Measurements from ENCODE around the gene NCOA1. TPM values are rescaled to one million over a fixed set of nuclear protein-coding genes. Genes with fewer than 3 reads are reported as not detected.

The NCOA1 gene
- polyA plus RNA-seq, 1 donor from 2014 or later, result 23.0 TPM

DNA sequence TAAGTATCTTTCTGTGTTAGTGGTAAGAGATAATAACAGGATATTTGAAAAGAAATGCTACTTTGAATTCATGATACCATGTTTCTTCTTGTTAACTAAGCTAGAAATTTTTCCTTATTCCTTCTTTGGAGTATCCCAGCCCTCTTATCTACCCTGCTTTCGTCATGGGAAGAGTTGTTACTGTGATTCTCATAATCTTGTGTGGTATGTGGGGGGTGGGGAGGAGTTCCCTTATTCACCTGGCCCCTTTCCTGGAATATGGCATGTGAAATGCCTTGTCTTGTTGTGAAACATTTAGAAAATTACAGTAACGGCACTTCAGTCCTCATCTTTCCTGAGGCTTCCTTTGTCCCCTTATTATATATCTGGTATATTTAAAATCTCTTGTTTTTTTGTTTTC, 129.9 kb downstream of the NCOA1 start:
- no peaks in the 10 kb centered on the region for H3F3A ChIP-seq (ENCODE audit: insufficient read depth, low read length, poor library complexity, severe bottlenecking)
- no peak overlapping the region for H2AFZ ChIP-seq (ENCODE audit: low read depth, low read length)
- TF ChIP-seq EZH2 (IDR thresholded peaks at IDR 0.05; ENCODE audit: borderline replicate concordance, insufficient read depth, low read length, poor library complexity, severe bottlenecking), result no peak
- TF ChIP-seq TAF1 (IDR thresholded peaks at IDR 0.05; ENCODE audit: low read depth), result no peak
- no peak for TF ChIP-seq POLR2AphosphoS5 (IDR thresholded peaks at IDR 0.05)
- TF ChIP-seq MXI1 (conservative IDR thresholded peaks at IDR 0.05; ENCODE audit: poor library complexity, severe bottlenecking), result no peak
- no peak for TF ChIP-seq EP300 (conservative IDR thresholded peaks at IDR 0.05; ENCODE audit: poor library complexity, severe bottlenecking)
- no peak for TF ChIP-seq RAD21 (conservative IDR thresholded peaks at IDR 0.05)
- TF ChIP-seq, protein P1, sequence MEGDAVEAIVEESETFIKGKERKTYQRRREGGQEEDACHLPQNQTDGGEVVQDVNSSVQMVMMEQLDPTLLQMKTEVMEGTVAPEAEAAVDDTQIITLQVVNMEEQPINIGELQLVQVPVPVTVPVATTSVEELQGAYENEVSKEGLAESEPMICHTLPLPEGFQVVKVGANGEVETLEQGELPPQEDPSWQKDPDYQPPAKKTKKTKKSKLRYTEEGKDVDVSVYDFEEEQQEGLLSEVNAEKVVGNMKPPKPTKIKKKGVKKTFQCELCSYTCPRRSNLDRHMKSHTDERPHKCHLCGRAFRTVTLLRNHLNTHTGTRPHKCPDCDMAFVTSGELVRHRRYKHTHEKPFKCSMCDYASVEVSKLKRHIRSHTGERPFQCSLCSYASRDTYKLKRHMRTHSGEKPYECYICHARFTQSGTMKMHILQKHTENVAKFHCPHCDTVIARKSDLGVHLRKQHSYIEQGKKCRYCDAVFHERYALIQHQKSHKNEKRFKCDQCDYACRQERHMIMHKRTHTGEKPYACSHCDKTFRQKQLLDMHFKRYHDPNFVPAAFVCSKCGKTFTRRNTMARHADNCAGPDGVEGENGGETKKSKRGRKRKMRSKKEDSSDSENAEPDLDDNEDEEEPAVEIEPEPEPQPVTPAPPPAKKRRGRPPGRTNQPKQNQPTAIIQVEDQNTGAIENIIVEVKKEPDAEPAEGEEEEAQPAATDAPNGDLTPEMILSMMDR (IDR thresholded peaks at IDR 0.05; ENCODE audit: poor library complexity, severe bottlenecking), result no peak
- TF ChIP-seq, protein P2, sequence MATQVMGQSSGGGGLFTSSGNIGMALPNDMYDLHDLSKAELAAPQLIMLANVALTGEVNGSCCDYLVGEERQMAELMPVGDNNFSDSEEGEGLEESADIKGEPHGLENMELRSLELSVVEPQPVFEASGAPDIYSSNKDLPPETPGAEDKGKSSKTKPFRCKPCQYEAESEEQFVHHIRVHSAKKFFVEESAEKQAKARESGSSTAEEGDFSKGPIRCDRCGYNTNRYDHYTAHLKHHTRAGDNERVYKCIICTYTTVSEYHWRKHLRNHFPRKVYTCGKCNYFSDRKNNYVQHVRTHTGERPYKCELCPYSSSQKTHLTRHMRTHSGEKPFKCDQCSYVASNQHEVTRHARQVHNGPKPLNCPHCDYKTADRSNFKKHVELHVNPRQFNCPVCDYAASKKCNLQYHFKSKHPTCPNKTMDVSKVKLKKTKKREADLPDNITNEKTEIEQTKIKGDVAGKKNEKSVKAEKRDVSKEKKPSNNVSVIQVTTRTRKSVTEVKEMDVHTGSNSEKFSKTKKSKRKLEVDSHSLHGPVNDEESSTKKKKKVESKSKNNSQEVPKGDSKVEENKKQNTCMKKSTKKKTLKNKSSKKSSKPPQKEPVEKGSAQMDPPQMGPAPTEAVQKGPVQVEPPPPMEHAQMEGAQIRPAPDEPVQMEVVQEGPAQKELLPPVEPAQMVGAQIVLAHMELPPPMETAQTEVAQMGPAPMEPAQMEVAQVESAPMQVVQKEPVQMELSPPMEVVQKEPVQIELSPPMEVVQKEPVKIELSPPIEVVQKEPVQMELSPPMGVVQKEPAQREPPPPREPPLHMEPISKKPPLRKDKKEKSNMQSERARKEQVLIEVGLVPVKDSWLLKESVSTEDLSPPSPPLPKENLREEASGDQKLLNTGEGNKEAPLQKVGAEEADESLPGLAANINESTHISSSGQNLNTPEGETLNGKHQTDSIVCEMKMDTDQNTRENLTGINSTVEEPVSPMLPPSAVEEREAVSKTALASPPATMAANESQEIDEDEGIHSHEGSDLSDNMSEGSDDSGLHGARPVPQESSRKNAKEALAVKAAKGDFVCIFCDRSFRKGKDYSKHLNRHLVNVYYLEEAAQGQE (IDR thresholded peaks at IDR 0.05; ENCODE audit: borderline replicate concordance), result no peak
- no peak for TF ChIP-seq SMC3 (conservative IDR thresholded peaks at IDR 0.05; ENCODE audit: poor library complexity)
- no peaks in the 10 kb centered on the region for H3K27me3 ChIP-seq (ENCODE audit: insufficient read depth, low read depth, low read length)
- no peak overlapping the region for H3K27ac ChIP-seq (ENCODE audit: low read length)
- H4K20me1 ChIP-seq (ENCODE audit: insufficient read depth), result peaks cover 3% of the 10 kb centered on the region
- H3K4me3 ChIP-seq (ENCODE audit: low read length), result no peak overlapping the region
- H3K9me3 ChIP-seq (ENCODE audit: low read length), result no peaks in the 10 kb centered on the region
- no peak overlapping the region for H3K9ac ChIP-seq (ENCODE audit: low read length)
- no peaks in the 10 kb centered on the region for H3K36me3 ChIP-seq (ENCODE audit: insufficient read depth, low read length)
- H3K9me2 ChIP-seq (ENCODE audit: insufficient read depth, low read length), result no peaks in the 10 kb centered on the region
- peaks cover 11% of the 10 kb centered on the region for H3K79me2 ChIP-seq (replicated peaks; ENCODE audit: insufficient read depth, low read length)
- no peak overlapping the region for H3K4me2 ChIP-seq (ENCODE audit: low read length)

DNA sequence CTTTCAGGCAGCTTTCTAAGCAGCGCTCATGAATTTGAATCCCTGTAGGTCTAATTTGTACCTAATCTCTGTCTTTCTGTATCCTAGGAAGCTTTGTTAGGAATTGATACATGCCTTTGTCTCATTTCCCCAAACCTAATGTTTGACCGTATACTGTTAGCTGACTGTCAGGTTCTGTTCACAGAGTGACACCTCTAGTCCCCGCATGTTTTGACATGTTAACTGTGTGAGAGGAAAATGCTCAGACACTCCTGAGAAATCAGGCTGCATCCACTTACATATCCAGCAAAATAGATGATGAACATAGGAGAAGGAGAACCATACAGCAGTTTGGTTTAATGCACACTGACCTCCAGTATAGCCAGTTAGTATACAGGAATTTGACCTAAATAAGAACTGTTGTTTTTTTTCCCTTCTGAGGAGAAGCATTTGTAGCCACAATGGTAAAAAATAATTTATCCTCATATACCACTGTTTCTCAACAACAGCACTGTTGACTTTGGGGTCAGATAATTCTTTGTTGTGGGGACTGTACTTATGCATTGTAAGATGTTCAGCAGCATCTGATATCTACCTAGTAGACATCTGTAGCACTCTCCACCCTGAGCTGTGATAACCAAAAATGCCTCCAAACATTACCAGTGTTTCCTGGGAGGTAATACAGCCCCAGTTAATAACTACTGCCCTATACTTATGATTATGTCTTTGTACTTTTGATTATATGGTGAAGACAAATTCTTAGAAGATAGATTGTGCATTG, 130.9 kb downstream of the NCOA1 start:
- Histone ChIP-seq H3K79me2 (replicated peaks; ENCODE audit: insufficient read depth, low read length) (peaks cover 12% of the 10 kb centered on the region), H4K20me1 (ENCODE audit: insufficient read depth) (peaks cover 3% of the 10 kb centered on the region)

More for the DNA sequence above, 130.9 kb downstream of the NCOA1 start:
- H3K27me3 ChIP-seq (ENCODE audit: insufficient read depth, low read depth, low read length), result no peaks in the 10 kb centered on the region
- peak overlapping the region; percentile 5 for H3K4me3 ChIP-seq (ENCODE audit: low read length)
- H3K9me3 ChIP-seq (ENCODE audit: low read length), result no peaks in the 10 kb centered on the region
- H3K9ac ChIP-seq (ENCODE audit: low read length), result no peak overlapping the region
- no peak overlapping the region for H3K27ac ChIP-seq (ENCODE audit: low read length)
- H3F3A ChIP-seq (ENCODE audit: insufficient read depth, low read length, poor library complexity, severe bottlenecking), result peaks cover 3% of the 10 kb centered on the region
- no peaks in the 10 kb centered on the region for H3K9me2 ChIP-seq (ENCODE audit: insufficient read depth, low read length)
- no peak overlapping the region for H3K4me2 ChIP-seq (ENCODE audit: low read length)
- peak; percentile 90 for TF ChIP-seq EP300 (conservative IDR thresholded peaks at IDR 0.05; ENCODE audit: poor library complexity, severe bottlenecking)
- peak; percentile 89 for TF ChIP-seq POLR2AphosphoS5 (IDR thresholded peaks at IDR 0.05)
- TF ChIP-seq, protein P1 (IDR thresholded peaks at IDR 0.05; ENCODE audit: poor library complexity, severe bottlenecking), result no peak
- no peak for TF ChIP-seq EZH2 (IDR thresholded peaks at IDR 0.05; ENCODE audit: borderline replicate concordance, insufficient read depth, low read length, poor library complexity, severe bottlenecking)
- H3K36me3 ChIP-seq (ENCODE audit: insufficient read depth, low read length), result no peaks in the 10 kb centered on the region
- no peak overlapping the region for H2AFZ ChIP-seq (ENCODE audit: low read depth, low read length)
